GM12878 (cell line): ENCODE measurements around the gene FAM89A. TPM values are rescaled to one million over a fixed set of nuclear protein-coding genes. Genes with fewer than 3 reads are reported as not detected.

ENCODE experiments used
- ATAC-seq: fragments of 200-7000 bp; cut with Tn5 transposase; 3 replicates; pipeline ENCODE4 v1.9.1; 2020; ENCODE audit warnings: mild to moderate bottlenecking, moderate library complexity
- BruUV-seq: library from RNA; stranded (reverse); fragments of 400-500 nt; replicated peaks from 2 replicates; lab custom pipeline; 2021; lab: Mats Ljungman, UMichigan
- CTCF ChIA-PET: fragments of 300-600 bp; sonication (Branson Sonifier 250); formaldehyde crosslinking; extraction: SDS; loops from one replicate; lab custom pipeline; 2021; ENCODE audit warnings: inconsistent platforms; lab: Yijun Ruan, JAX
- POLR2A ChIA-PET: fragments of 350-600 bp; formaldehyde crosslinking; extraction: SDS; loops from one replicate; lab custom pipeline; 2021; ENCODE audit warnings: inconsistent platforms; lab: Charles Lee
- RAD21 ChIA-PET: fragments of 300-600 bp; sonication (Branson Sonifier 250); formaldehyde crosslinking; loops from one replicate; lab custom pipeline; 2023; ENCODE audit warnings: antibody characterized with exemption; ENCODE audit not compliant: unreplicated experiment; lab: Charles Lee
- SMC1A ChIA-PET: fragments of 300-600 bp; sonication (Branson Sonifier 250); formaldehyde crosslinking; loops from one replicate; lab custom pipeline; 2023; ENCODE audit not compliant: unreplicated experiment, uncharacterized antibody; lab: Charles Lee
- DNase-seq: peaks from one replicate; pipeline ENCODE4 v3.0.0-alpha.2; 2011; ENCODE audit warnings: low read depth, low spot score
- FAIRE-seq: peaks from 3 replicates; lab custom pipeline; 2011; peaks lifted over from hg19 to GRCh38; lab: Jason Lieb, UNC
- H2AFZ ChIP-seq: 2 replicates; pipeline ENCODE4 v1.6.0; 2011; ENCODE audit warnings: low read depth, low read length, control low read depth; ENCODE audit not compliant: control insufficient read depth
- H3K27ac ChIP-seq: 2 replicates; pipeline ENCODE4 v1.5.1; 2011; ENCODE audit warnings: control low read depth; ENCODE audit not compliant: control insufficient read depth, insufficient read depth
- H3K27me3 ChIP-seq, 2 experiments: replicated peaks in 1 of 2; 2 replicates each; pipeline versions ENCODE4 v1.6.0 to v1.6.1; 2011; ENCODE audit warnings: low read length in 1 of 2; ENCODE audit not compliant: control insufficient read depth in 2 of 2, insufficient read depth in 2 of 2
- H3K36me3 ChIP-seq, 2 experiments: 2 replicates each; pipeline ENCODE4 v1.5.1; 2011; ENCODE audit warnings: low read length in 1 of 2; ENCODE audit not compliant: control insufficient read depth in 2 of 2, insufficient read depth in 2 of 2
- H3K4me1 ChIP-seq: 2 replicates; pipeline ENCODE4 v1.6.1; 2011; ENCODE audit warnings: mild to moderate bottlenecking, low read length, moderate library complexity, mixed read lengths; ENCODE audit not compliant: control insufficient read depth, insufficient read depth
- H3K4me2 ChIP-seq: 2 replicates; pipeline ENCODE4 v1.6.0; 2011; ENCODE audit warnings: control low read depth; ENCODE audit not compliant: control insufficient read depth, insufficient read depth
- H3K4me3 ChIP-seq: fragments of 200-600 bp; sonication (generic); 2 replicates; pipeline ENCODE4 v1.5.1; 2016
- H3K79me2 ChIP-seq: 2 replicates; pipeline ENCODE4 v1.6.0; 2011; ENCODE audit warnings: low read length; ENCODE audit not compliant: control insufficient read depth, insufficient read depth
- H3K9ac ChIP-seq: 2 replicates; pipeline ENCODE4 v1.8.0; 2011; ENCODE audit warnings: low read length, control low read depth, mixed read lengths; ENCODE audit not compliant: control insufficient read depth, insufficient read depth
- H3K9me3 ChIP-seq: replicated peaks from 3 replicates; pipeline ENCODE4 v1.5.1; 2011; ENCODE audit warnings: mild to moderate bottlenecking, low read length; ENCODE audit not compliant: control insufficient read depth, insufficient read depth
- H4K20me1 ChIP-seq: 2 replicates; pipeline ENCODE4 v1.6.0; 2011; ENCODE audit not compliant: control insufficient read depth, insufficient read depth
- ETV6 ChIP-seq, 2 experiments: fragments of 450-650 bp in 1 of 2; IDR thresholded peaks in 1 of 2; conservative IDR thresholded peaks in 1 of 2; 2 replicates each; pipeline ENCODE4 v1.6.1; 2014; ENCODE audit warnings: antibody characterized with exemption in 1 of 2, borderline replicate concordance in 1 of 2, low read depth in 1 of 2, mild to moderate bottlenecking in 1 of 2, moderate library complexity in 1 of 2
- GABPA ChIP-seq: IDR thresholded peaks from 2 replicates; pipeline ENCODE4 v1.6.1; 2014; ENCODE audit warnings: antibody characterized with exemption, low read depth, mild to moderate bottlenecking, inconsistent platforms
- PBX3 ChIP-seq: IDR thresholded peaks from 2 replicates; pipeline ENCODE4 v1.6.1; 2011; ENCODE audit warnings: mild to moderate bottlenecking, low read depth, low read length, moderate library complexity; ENCODE audit not compliant: insufficient replicate concordance
- PKNOX1 ChIP-seq: fragments of 450-650 bp; IDR thresholded peaks from 2 replicates; pipeline ENCODE4 v1.6.1; 2016; ENCODE audit warnings: mild to moderate bottlenecking
- RBBP5 ChIP-seq: fragments of 200-600 bp; sonication (generic); conservative IDR thresholded peaks from 2 replicates; pipeline ENCODE4 v1.6.1; 2016
- RUNX3 ChIP-seq: IDR thresholded peaks from 2 replicates; pipeline ENCODE4 v1.6.1; 2012; ENCODE audit warnings: low read length, inconsistent platforms
- TBL1XR1 ChIP-seq: IDR thresholded peaks from 2 replicates; pipeline ENCODE4 v1.6.1; 2012; ENCODE audit warnings: low read depth, low read length, improper control_type of control experiment
- WGBS: methylation state at CpG from one replicate; pipeline ENCODE4 v1.1.6; 2016; ENCODE audit warnings: low lambda C conversion rate; ENCODE audit not compliant: insufficient replicate concordance, insufficient coverage; ENCODE audit errors: missing lambda C conversion rate; 5-methylcytosine and 5-hydroxymethylcytosine counted together
- in situ Hi-C: fragments of 300-500 bp; cut with MboI; formaldehyde crosslinking; loops from 9 replicates; pipeline ENCODE4 v1.14.3; 2018; ENCODE audit warnings: mixed read lengths
- intact Hi-C: fragments of 100-400 bp; cut with micrococcal nuclease; formaldehyde crosslinking; loops from one replicate; pipeline ENCODE4 v1.14.2; 2022; ENCODE audit not compliant: unreplicated experiment
- polyA plus RNA-seq, 11 experiments: library from polyadenylated mRNA; depleted of rRNA in 4 of 11; unstranded in 6 of 11; stranded (reverse) in 5 of 11; fragments of >200 nt; fragmentation: Nextera tagmentation in 4 of 11; fragmentation: Illumina TruSeq in 1 of 11; extraction: Ambion mirVana in 4 of 11; extraction: Trizol in 1 of 11; gene quantifications; 1 replicate in 1 of 11; 2 replicates in 10 of 11; pipeline versions ENCODE4 v1.2.1 to v1.2.3, GENCODE V29; 2011 to 2016; ENCODE audit warnings: inconsistent platforms in 2 of 11, missing spikeins in 2 of 11, low read depth in 1 of 11
- total RNA-seq, 4 experiments: library from RNA; depleted of rRNA in 3 of 4; stranded (reverse); fragments of >200 nt in 3 of 4; fragmentation: Illumina TruSeq in 1 of 4; extraction: Trizol in 1 of 4; gene quantifications; 2 replicates each; pipeline versions ENCODE4 v1.2.1 to v1.2.3, GENCODE V29; 2013 to 2021

Gene FAM89A
- total and polyA plus RNA-seq, 10 of the 15 experiments (the other 5 are each of a cell fraction or from before 2014, with no cell fraction given), result 0.06 to 0.72 (median 0.14) TPM; not detected in 4

DNA sequence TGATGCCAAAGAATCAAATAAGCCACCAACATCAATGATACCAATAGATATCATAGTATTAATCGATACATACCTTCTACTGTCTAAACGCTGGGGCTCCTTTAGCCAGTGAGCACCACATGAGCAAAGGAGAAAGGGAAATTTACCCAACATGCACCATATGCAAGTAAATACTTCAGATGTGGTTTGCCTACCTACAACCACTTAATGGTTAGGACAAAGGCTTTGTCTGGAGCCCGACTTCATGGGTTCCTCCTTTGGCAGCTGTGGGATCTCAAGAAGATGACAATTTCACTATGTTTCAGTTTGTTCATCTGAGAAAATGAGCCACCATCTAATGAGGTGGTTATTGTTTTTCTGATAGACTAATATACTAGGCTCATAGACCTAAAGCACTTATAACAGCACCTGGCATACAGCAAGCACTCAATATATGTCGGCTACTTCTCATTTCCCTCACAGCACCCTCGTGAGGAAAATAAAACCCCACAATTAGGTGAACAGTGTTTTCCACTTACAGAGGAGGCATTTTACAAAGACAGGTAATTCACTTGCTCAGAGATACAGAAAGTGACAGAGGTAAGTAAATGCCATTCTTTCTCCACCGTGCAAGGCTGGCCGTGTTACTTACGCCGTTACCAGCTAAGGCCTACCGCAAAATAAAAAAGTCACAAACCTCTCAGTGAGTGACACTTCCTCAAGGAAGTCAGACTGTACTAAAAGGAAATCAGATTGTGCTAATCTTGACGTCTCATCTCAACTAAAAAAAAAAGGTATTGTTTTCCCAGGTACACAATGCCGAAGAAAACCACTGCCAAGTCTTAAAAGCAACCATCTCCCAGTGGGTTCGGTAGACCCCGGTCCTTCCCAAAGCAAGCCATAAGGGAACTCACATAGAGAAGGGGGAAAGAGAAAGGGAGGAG is 63.0 kb downstream of the FAM89A start:
- Histone ChIP-seq H3K9me3 (no peaks in the 10 kb centered on the region), H3K27me3 (no peaks in the 10 kb centered on the region), H3K9ac (peak overlapping the region; percentile 80), H2AFZ (peak overlapping the region; percentile 75), H3K4me2 (peak overlapping the region; percentile 91)
- FAIRE-seq (no peak), DNase-seq (no peak)
- SMC1A ChIA-PET, result interaction anchor here (0.9 to 7.2 kb wide), 8 partner anchors 11 to 115 kb away, joined by 3 to 69 read pairs (median 3); no protein-coding TSS in a partner anchor
- intact Hi-C loops, result loop anchor here (5.0 kb wide), 2 partner anchors 235 to 335 kb away; partner anchors contain the start of gene COG2
- CTCF ChIA-PET, result interaction anchor here (0.7 to 1.8 kb wide), 6 partner anchors 19 to 59 kb away, joined by 3 to 6 read pairs (median 4); no protein-coding TSS in a partner anchor
- TF ChIP-seq RBBP5 (no peak), GABPA (0 out of 2 replicates have a peak, but pooled peaks have one; percentile 22), TBL1XR1 (no peak), ETV6 (conservative IDR thresholded peaks at IDR 0.05 in 1 of 2, IDR thresholded peaks at IDR 0.05 in 1 of 2; ENCODE audit: borderline replicate concordance in 1 of 2, low read depth in 1 of 2) (peak in 1 of 2 experiments; percentile 70; a peak in 2 of 4 replicates), PBX3 (peak; percentile 50), PKNOX1 (peak; percentile 89), RUNX3 (peak; percentile 68)
- TF ChIP-seq, all 136 proteins: peak for 5
- RAD21 ChIA-PET, result interaction anchor here (3.8 kb wide), 1 partner anchor 19 kb away, joined by 24 read pairs; no protein-coding TSS in a partner anchor
- 20% methylated on average over 14 of the region's 14 CpGs for WGBS
- Histone ChIP-seq H4K20me1 (no peaks in the 10 kb centered on the region), H3K79me2 (peaks cover 50% of the 10 kb centered on the region), H3K36me3 (peaks cover 0 to 4% of the 10 kb centered on the region in 2 experiments; a peak in 2 of 4 replicates), H3K4me3 (peak overlapping the region; percentile 80), H3K27ac (peak overlapping the region; percentile 71), H3K4me1 (peaks cover 26% of the 10 kb centered on the region)
- in situ Hi-C loops, result no loop called here
- no peak for ATAC-seq
- POLR2A ChIA-PET, result no interaction called here
- no TSS peak for BruUV-seq
